Testis (tissue), 3 donors: ENCODE results near the gene TRPM3. TPM values are rescaled to one million over a fixed set of nuclear protein-coding genes. Genes with fewer than 3 reads are reported as not detected.

Experiments
- DNase-seq: peaks from one replicate; pipeline ENCODE4 v3.0.0-alpha.2; 2019
- H3K27ac ChIP-seq, 2 donors: fragments of 200-600 bp; sonication (generic); one replicate each; pipeline ENCODE4 v1.5.1; 2019
- H3K27me3 ChIP-seq: fragments of 200-600 bp; sonication (generic); one replicate; pipeline ENCODE4 v1.5.1; 2019
- H3K36me3 ChIP-seq: fragments of 200-600 bp; sonication (generic); one replicate; pipeline ENCODE4 v1.5.1; 2017; ENCODE audit warnings: low read depth; ENCODE audit errors: missing control alignments
- H3K4me1 ChIP-seq: fragments of 200-600 bp; sonication (generic); one replicate; pipeline ENCODE4 v1.5.1; 2019
- H3K4me3 ChIP-seq, 2 donors: fragments of 200-600 bp; sonication (generic); one replicate each; pipeline ENCODE4 v1.5.1; 2017 to 2019
- H3K9me3 ChIP-seq: fragments of 200-600 bp; sonication (generic); one replicate; pipeline ENCODE4 v1.5.1; 2017
- CTCF ChIP-seq, 3 experiments: fragments of 450-650 bp in 2 of 3; fragments of 200-600 bp in 1 of 3; sonication (generic) in 1 of 3; IDR thresholded peaks; one replicate each; pipeline ENCODE4 v1.5.1; 2016 to 2019; ENCODE audit warnings: antibody characterized with exemption in 3 of 3, mild to moderate bottlenecking in 2 of 3, moderate library complexity in 1 of 3
- POLR2A ChIP-seq: fragments of 450-650 bp; IDR thresholded peaks from one replicate; pipeline ENCODE4 v1.6.1; 2017; ENCODE audit warnings: antibody characterized with exemption, mild to moderate bottlenecking, moderate library complexity
- WGBS, 2 donors: methylation state at CpG; one replicate each; pipeline ENCODE4 v1.1.5; 2018; 5-methylcytosine and 5-hydroxymethylcytosine counted together
- intact Hi-C: fragments of 100-400 bp; cut with DNase I; formaldehyde crosslinking; loops from one replicate; pipeline ENCODE4 v1.15.1; 2023; ENCODE audit warnings: low total_unique reads
- polyA plus RNA-seq: library from polyadenylated mRNA; stranded (reverse); fragments of 350-450 nt; fragmentation: Illumina TruSeq; extraction: RNeasy Lipid Tissue Mini Kit (QIAGEN cat#74804); gene quantifications from one replicate; pipeline ENCODE4 v1.2.3, GENCODE V29; 2014; ENCODE audit warnings: low read depth, low replicate concordance; ENCODE audit not compliant: insufficient read depth
- total RNA-seq, 2 donors: library from RNA; depleted of rRNA; stranded (reverse); fragments of >200 nt; gene quantifications; one replicate each; pipeline ENCODE4 v1.2.3, GENCODE V29; 2016

The TRPM3 gene
- total and polyA plus RNA-seq, 3 donors from 2014 or later = 4.1 to 54.3 (median 43.9) TPM

- TF ChIP-seq POLR2A = no peak
- no peak for TF ChIP-seq CTCF (IDR thresholded peaks at IDR 0.05)
- intact Hi-C loops = no loop called here
- H3K4me3 ChIP-seq = no peak overlapping the region
These were observed 233.6 kb downstream of the TRPM3 start for GRCh38 chr9:70887826-70888225.

GRCh38 chr9:70883963-70884793, 237.2 kb downstream of the TRPM3 start:
- TF ChIP-seq CTCF (IDR thresholded peaks at IDR 0.05) (no peak), POLR2A (no peak)
- no peaks in the 10 kb centered on the region for H3K27me3 ChIP-seq
- no peak for DNase-seq
- intact Hi-C loops = no loop called here
- no peaks in the 10 kb centered on the region for H3K4me1 ChIP-seq
- H3K36me3 ChIP-seq = no peaks in the 10 kb centered on the region
- 83 to 86% methylated on average over 7 of the region's 7 CpGs for WGBS, 2 donors
- no peak overlapping the region for H3K4me3 ChIP-seq
- no peak overlapping the region for H3K27ac ChIP-seq
- no peaks in the 10 kb centered on the region for H3K9me3 ChIP-seq

More at GRCh38 chr9:70887826-70888225, 233.6 kb downstream of the TRPM3 start:
- DNase-seq = no peak
- 70 to 80% methylated on average over 2 of the region's 2 CpGs for WGBS, 2 donors
- no peaks in the 10 kb centered on the region for H3K36me3 ChIP-seq
- H3K27me3 ChIP-seq = no peaks in the 10 kb centered on the region
- no peaks in the 10 kb centered on the region for H3K4me1 ChIP-seq
- H3K9me3 ChIP-seq = no peaks in the 10 kb centered on the region
- no peak overlapping the region for H3K27ac ChIP-seq

- no peak for DNase-seq
- Histone ChIP-seq H3K27ac (no peak overlapping the region), H3K9me3 (no peaks in the 10 kb centered on the region), H3K4me3 (no peak overlapping the region), H3K36me3 (no peaks in the 10 kb centered on the region), H3K27me3 (no peaks in the 10 kb centered on the region), H3K4me1 (no peaks in the 10 kb centered on the region)
- no peak for TF ChIP-seq CTCF (IDR thresholded peaks at IDR 0.05)
- TF ChIP-seq POLR2A = no peak
- intact Hi-C loops = no loop called here
- 82 to 85% methylated on average over 1 of the region's 1 CpG for WGBS, 2 donors
These were observed 238.4 kb downstream of the TRPM3 start for GRCh38 chr9:70883056-70883455.

- intact Hi-C loops = no loop called here
- no peak overlapping the region for H3K27ac ChIP-seq
- no peak for DNase-seq
- WGBS, 2 donors = 95% methylated on average over 6 of the region's 6 CpGs
- H3K4me1 ChIP-seq = no peaks in the 10 kb centered on the region
- H3K36me3 ChIP-seq = no peaks in the 10 kb centered on the region
- H3K27me3 ChIP-seq = no peaks in the 10 kb centered on the region
- TF ChIP-seq CTCF (IDR thresholded peaks at IDR 0.05) (no peak), POLR2A (no peak)
- H3K9me3 ChIP-seq = no peaks in the 10 kb centered on the region
- H3K4me3 ChIP-seq = no peak overlapping the region
These were observed 240.1 kb downstream of the TRPM3 start for GRCh38 chr9:70881333-70881732.

GRCh38 chr9:70880535-70880934, 240.9 kb downstream of the TRPM3 start:
- Histone ChIP-seq H3K9me3 (no peaks in the 10 kb centered on the region), H3K4me1 (no peaks in the 10 kb centered on the region), H3K4me3 (no peak overlapping the region), H3K27ac (no peak overlapping the region), H3K27me3 (no peaks in the 10 kb centered on the region), H3K36me3 (no peaks in the 10 kb centered on the region)
- DNase-seq = no peak
- TF ChIP-seq CTCF (IDR thresholded peaks at IDR 0.05) = no peak
- no peak for TF ChIP-seq POLR2A
- intact Hi-C loops = no loop called here
